Measurements from ENCODE around the gene NFE2. TPM values are rescaled to one million over a fixed set of nuclear protein-coding genes. Genes with fewer than 3 reads are reported as not detected.

Gene NFE2
- total RNA-seq, 1 donor from 2014 or later, result not detected

GRCh38 chr12:54299515-54300224 is 1.1 kb downstream of the NFE2 start:
- TF ChIP-seq POLR2A (IDR thresholded peaks at IDR 0.05) (no peak), POLR2AphosphoS5 (IDR thresholded peaks at IDR 0.05; ENCODE audit: insufficient read depth in 1 of 2, low read depth in 1 of 2) (no peak), CTCF (IDR thresholded peaks at IDR 0.05) (no peak)
- Histone ChIP-seq H3K27ac (no peak overlapping the region), H3K4me3 (no peak overlapping the region), H3K36me3 (no peaks in the 10 kb centered on the region), H3K27me3 (no peaks in the 10 kb centered on the region), H3K4me1 (peaks cover 12% of the 10 kb centered on the region), H3K9me3 (no peaks in the 10 kb centered on the region)
- intact Hi-C loops (cut with DNase I), result no loop called here
- DNase-seq (ENCODE audit: extremely low spot score in 2 of 2), result no peak

GRCh38 chr12:54298904-54299303 is 1.9 kb downstream of the NFE2 start:
- Histone ChIP-seq H3K4me3 (no peak overlapping the region), H3K36me3 (no peaks in the 10 kb centered on the region), H3K9me3 (no peaks in the 10 kb centered on the region), H3K27me3 (no peaks in the 10 kb centered on the region), H3K27ac (no peak overlapping the region), H3K4me1 (peaks cover 12% of the 10 kb centered on the region)
- intact Hi-C loops (cut with DNase I), result no loop called here
- no peak for DNase-seq (ENCODE audit: extremely low spot score in 2 of 2)
- TF ChIP-seq POLR2A (IDR thresholded peaks at IDR 0.05) (no peak), POLR2AphosphoS5 (IDR thresholded peaks at IDR 0.05; ENCODE audit: insufficient read depth in 1 of 2, low read depth in 1 of 2) (no peak), CTCF (IDR thresholded peaks at IDR 0.05) (no peak)

GRCh38 chr12:54296393-54297099 is 4.3 kb downstream of the NFE2 start:
- H3K36me3 ChIP-seq, result no peaks in the 10 kb centered on the region
- intact Hi-C loops (cut with DNase I), result no loop called here
- H3K9me3 ChIP-seq, result no peaks in the 10 kb centered on the region
- H3K4me1 ChIP-seq, result peaks cover 12% of the 10 kb centered on the region
- H3K4me3 ChIP-seq, result no peak overlapping the region
- H3K27ac ChIP-seq, result no peak overlapping the region
- DNase-seq (ENCODE audit: extremely low spot score in 2 of 2), result no peak
- no peaks in the 10 kb centered on the region for H3K27me3 ChIP-seq
- no peak for TF ChIP-seq CTCF (IDR thresholded peaks at IDR 0.05)
- no peak for TF ChIP-seq POLR2AphosphoS5 (IDR thresholded peaks at IDR 0.05; ENCODE audit: insufficient read depth in 1 of 2, low read depth in 1 of 2)
- TF ChIP-seq POLR2A (IDR thresholded peaks at IDR 0.05), result no peak

- H3K36me3 ChIP-seq, result no peaks in the 10 kb centered on the region
- TF ChIP-seq CTCF (IDR thresholded peaks at IDR 0.05) (no peak), POLR2AphosphoS5 (IDR thresholded peaks at IDR 0.05; ENCODE audit: insufficient read depth in 1 of 2, low read depth in 1 of 2) (no peak), POLR2A (IDR thresholded peaks at IDR 0.05) (no peak)
- no peak overlapping the region for H3K27ac ChIP-seq
- no peak for DNase-seq (ENCODE audit: extremely low spot score in 2 of 2)
- H3K27me3 ChIP-seq, result no peaks in the 10 kb centered on the region
- H3K9me3 ChIP-seq, result no peaks in the 10 kb centered on the region
- no peaks in the 10 kb centered on the region for H3K4me1 ChIP-seq
- no peak overlapping the region for H3K4me3 ChIP-seq
- intact Hi-C loops (cut with DNase I), result no loop called here
Observed at GRCh38 chr12:54294953-54295566, 5.8 kb downstream of the NFE2 start.
